ENCODE measurements around the gene DPYSL5.

The DPYSL5 gene

DNA sequence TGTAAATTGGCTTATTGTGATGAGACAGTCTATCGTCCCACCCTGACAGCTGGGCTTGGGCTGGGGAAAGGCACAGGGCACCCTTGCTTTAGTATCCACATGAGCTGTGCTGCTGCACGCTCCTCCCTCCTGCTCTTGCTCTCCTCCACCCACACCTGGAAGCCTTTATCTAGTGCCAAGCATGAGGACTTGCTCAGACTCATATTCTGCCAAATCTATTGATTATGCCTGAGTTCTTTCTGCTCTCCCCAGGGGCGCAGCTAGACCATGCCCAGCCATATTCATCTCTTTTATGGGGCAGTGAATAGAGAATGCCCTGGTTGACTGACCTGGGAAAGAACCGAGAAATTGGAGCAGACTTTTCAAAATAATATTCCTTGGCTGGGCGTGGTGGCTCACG is 29.0 kb upstream of the DPYSL5 start:
- Histone ChIP-seq H3K36me3 (ENCODE audit: low read depth) (no peaks in the 10 kb centered on the region), H3K9me3 (ENCODE audit: severe bottlenecking) (no peaks in the 10 kb centered on the region), H3K4me3 (ENCODE audit: severe bottlenecking) (no peak overlapping the region), H3K27ac (ENCODE audit: poor library complexity, severe bottlenecking) (no peak overlapping the region), H3K4me1 (ENCODE audit: insufficient read depth, poor library complexity, severe bottlenecking) (no peaks in the 10 kb centered on the region), H3K27me3 (ENCODE audit: insufficient read depth, poor library complexity, severe bottlenecking) (no peaks in the 10 kb centered on the region)
- no peak for DNase-seq (ENCODE audit: low spot score)
- TF ChIP-seq, protein P1, sequence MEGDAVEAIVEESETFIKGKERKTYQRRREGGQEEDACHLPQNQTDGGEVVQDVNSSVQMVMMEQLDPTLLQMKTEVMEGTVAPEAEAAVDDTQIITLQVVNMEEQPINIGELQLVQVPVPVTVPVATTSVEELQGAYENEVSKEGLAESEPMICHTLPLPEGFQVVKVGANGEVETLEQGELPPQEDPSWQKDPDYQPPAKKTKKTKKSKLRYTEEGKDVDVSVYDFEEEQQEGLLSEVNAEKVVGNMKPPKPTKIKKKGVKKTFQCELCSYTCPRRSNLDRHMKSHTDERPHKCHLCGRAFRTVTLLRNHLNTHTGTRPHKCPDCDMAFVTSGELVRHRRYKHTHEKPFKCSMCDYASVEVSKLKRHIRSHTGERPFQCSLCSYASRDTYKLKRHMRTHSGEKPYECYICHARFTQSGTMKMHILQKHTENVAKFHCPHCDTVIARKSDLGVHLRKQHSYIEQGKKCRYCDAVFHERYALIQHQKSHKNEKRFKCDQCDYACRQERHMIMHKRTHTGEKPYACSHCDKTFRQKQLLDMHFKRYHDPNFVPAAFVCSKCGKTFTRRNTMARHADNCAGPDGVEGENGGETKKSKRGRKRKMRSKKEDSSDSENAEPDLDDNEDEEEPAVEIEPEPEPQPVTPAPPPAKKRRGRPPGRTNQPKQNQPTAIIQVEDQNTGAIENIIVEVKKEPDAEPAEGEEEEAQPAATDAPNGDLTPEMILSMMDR (IDR thresholded peaks at IDR 0.05; ENCODE audit: poor library complexity, severe bottlenecking) = no peak
- no peak; the same call in 2 of the 3 replicates for ATAC-seq (ENCODE audit: low read depth)

DNA sequence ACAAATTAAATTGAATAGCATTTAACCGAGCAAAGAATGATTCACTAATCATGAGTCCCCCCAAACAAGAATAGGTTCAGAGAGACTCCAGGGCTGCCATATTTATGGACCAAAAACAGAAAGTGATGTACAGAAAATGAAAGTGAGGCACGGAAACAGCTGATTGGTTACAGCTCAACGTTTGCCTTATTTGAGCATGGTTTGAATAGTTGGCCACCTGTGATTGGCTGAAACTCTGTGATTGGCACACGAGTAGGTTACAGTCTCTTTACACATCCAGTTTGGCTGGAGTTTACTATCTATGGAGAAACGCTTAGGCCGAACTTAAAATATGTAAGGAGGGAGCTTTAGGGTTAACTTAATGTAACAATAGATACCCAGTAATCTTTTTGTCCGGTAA is 27.0 kb upstream of the DPYSL5 start:
- TF ChIP-seq, protein P1 (IDR thresholded peaks at IDR 0.05; ENCODE audit: poor library complexity, severe bottlenecking) = no peak
- H3K36me3 ChIP-seq (ENCODE audit: low read depth) = no peaks in the 10 kb centered on the region

DNA sequence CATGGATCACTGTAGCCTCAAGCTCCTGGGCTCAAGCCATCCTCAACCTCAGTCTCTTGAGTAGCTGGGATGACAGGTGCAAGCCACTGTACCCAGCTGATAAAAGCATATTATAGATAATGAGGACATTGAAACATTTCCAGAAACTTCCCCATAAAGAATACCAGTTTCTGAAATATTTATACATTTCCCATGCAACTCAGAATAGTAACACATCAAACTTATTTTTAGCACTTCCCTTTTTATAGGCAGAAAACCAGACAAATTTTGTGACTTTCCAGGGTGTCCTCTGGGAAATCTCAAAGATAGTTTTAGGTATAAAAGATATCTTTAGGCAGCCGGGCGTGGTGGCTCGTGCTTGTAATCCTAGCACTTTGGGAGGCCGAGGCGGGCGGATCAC is 25.1 kb upstream of the DPYSL5 start:
- Histone ChIP-seq H3K27me3 (ENCODE audit: insufficient read depth, poor library complexity, severe bottlenecking) (no peaks in the 10 kb centered on the region), H3K27ac (ENCODE audit: poor library complexity, severe bottlenecking) (no peak overlapping the region), H3K4me1 (ENCODE audit: insufficient read depth, poor library complexity, severe bottlenecking) (no peaks in the 10 kb centered on the region), H3K36me3 (ENCODE audit: low read depth) (no peaks in the 10 kb centered on the region), H3K9me3 (ENCODE audit: severe bottlenecking) (no peaks in the 10 kb centered on the region), H3K4me3 (ENCODE audit: severe bottlenecking) (no peak overlapping the region)
- TF ChIP-seq, protein P1 (IDR thresholded peaks at IDR 0.05; ENCODE audit: poor library complexity, severe bottlenecking) = no peak
- DNase-seq (ENCODE audit: low spot score) (no peak), ATAC-seq (ENCODE audit: low read depth) (no peak)

More for the DNA sequence above, 27.0 kb upstream of the DPYSL5 start:
- ATAC-seq (ENCODE audit: low read depth) (no peak), DNase-seq (ENCODE audit: low spot score) (no peak)
- no peaks in the 10 kb centered on the region for H3K4me1 ChIP-seq (ENCODE audit: insufficient read depth, poor library complexity, severe bottlenecking)
- H3K4me3 ChIP-seq (ENCODE audit: severe bottlenecking) = no peak overlapping the region
- H3K27me3 ChIP-seq (ENCODE audit: insufficient read depth, poor library complexity, severe bottlenecking) = no peaks in the 10 kb centered on the region
- no peaks in the 10 kb centered on the region for H3K9me3 ChIP-seq (ENCODE audit: severe bottlenecking)
- no peak overlapping the region for H3K27ac ChIP-seq (ENCODE audit: poor library complexity, severe bottlenecking)

DNA sequence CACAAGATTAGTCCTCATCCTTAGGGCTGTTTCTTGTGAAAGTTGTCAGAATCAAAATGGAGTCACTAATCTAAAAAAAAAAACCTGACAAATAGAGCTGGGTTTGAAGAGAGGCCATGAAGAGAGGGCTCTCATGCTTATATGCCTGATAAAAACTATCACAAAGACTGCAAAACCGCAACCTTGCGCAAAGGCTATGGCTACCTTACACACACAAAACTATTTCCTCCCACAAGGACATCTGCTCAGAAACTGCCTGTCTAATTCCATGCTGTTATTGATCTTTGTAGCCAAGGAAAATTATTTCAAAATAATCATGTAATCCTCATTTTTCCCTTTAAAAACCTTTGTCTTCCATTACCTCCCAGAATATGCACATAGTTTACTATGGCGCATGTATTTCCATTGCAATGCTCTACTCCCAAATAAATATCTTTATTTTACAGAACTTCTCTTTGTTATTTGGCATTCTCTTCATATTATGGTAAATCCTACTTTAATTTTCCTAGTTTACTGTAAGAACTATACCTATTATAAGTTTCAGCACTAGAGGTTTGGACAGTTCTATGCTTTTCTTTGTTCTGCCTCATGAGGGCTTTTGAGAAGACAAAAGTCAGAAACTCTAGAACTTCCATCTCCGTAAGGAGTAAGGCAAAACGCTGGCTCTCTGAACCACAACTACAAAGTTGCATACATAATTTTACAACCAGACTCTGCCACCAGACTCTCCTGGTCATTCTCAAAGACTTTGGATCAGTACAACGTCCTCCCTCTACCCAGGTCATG is 9.6 kb upstream of the DPYSL5 start:
- H3K4me1 ChIP-seq (ENCODE audit: insufficient read depth, poor library complexity, severe bottlenecking) = no peaks in the 10 kb centered on the region
- no peak overlapping the region for H3K27ac ChIP-seq (ENCODE audit: poor library complexity, severe bottlenecking)
- H3K9me3 ChIP-seq (ENCODE audit: severe bottlenecking) = no peaks in the 10 kb centered on the region
- H3K4me3 ChIP-seq (ENCODE audit: severe bottlenecking) = no peak overlapping the region
- H3K27me3 ChIP-seq (ENCODE audit: insufficient read depth, poor library complexity, severe bottlenecking) = peaks cover 11% of the 10 kb centered on the region
- TF ChIP-seq, protein P1 (IDR thresholded peaks at IDR 0.05; ENCODE audit: poor library complexity, severe bottlenecking) = no peak
- H3K36me3 ChIP-seq (ENCODE audit: low read depth) = no peaks in the 10 kb centered on the region
- DNase-seq (ENCODE audit: low spot score) (no peak), ATAC-seq (ENCODE audit: low read depth) (no peak)
